Left renal pelvis (tissue), 4 donors: Measurements from ENCODE around the gene IGHMBP2. TPM values are rescaled to one million over a fixed set of nuclear protein-coding genes. Genes with fewer than 3 reads are reported as not detected.
"Not testable (repeated sequence)": the region's sequence is repeated elsewhere in the genome, so short reads cannot be mapped to it uniquely, and the experiment has no call there.

Experiments
- DNase-seq, 4 donors: peaks; one replicate each; pipeline ENCODE4 v3.0.0-alpha.2; 2013; ENCODE audit warnings: low read depth in 4 of 4, low spot score in 3 of 4
- polyA plus RNA-seq, 4 donors: library from polyadenylated mRNA; unstranded; fragments of 120-200 nt; gene quantifications; one replicate each; pipeline ENCODE4 v1.2.1, GENCODE V29; 2013; ENCODE audit not compliant: insufficient read length in 4 of 4

Gene IGHMBP2
- polyA plus RNA-seq, 4 donors = 13.1 to 22.2 (median 15.9) TPM

- no peak for DNase-seq
These were observed 56.0 kb downstream of the IGHMBP2 start for GRCh38 chr11:68959465-68960293.

- DNase-seq = no peak
These were observed 56.8 kb downstream of the IGHMBP2 start for GRCh38 chr11:68960294-68961071.

- DNase-seq = no peak
These were observed 57.6 kb downstream of the IGHMBP2 start for GRCh38 chr11:68961245-68961644.

GRCh38 chr11:68962527-68963250 lies 59.0 kb downstream of the IGHMBP2 start:
- no peak for DNase-seq

- no peak for DNase-seq
These were observed 60.1 kb downstream of the IGHMBP2 start for GRCh38 chr11:68963779-68964178.

GRCh38 chr11:68965901-68966853 lies 62.5 kb downstream of the IGHMBP2 start:
- DNase-seq = no peak

- no peak for DNase-seq
These were observed 63.4 kb downstream of the IGHMBP2 start for GRCh38 chr11:68966894-68967780.

- DNase-seq = no peak
These were observed 64.9 kb downstream of the IGHMBP2 start for GRCh38 chr11:68968306-68969250.

GRCh38 chr11:68969386-68969785 lies 65.7 kb downstream of the IGHMBP2 start:
- DNase-seq = no peak

GRCh38 chr11:68970921-68971636 lies 67.4 kb downstream of the IGHMBP2 start:
- no peak for DNase-seq

GRCh38 chr11:68973219-68973618 lies 69.5 kb downstream of the IGHMBP2 start:
- DNase-seq = no peak

- DNase-seq = not testable (repeated sequence)
These were observed 70.0 kb downstream of the IGHMBP2 start for GRCh38 chr11:68973706-68974105.

GRCh38 chr11:68974421-68975194 lies 70.9 kb downstream of the IGHMBP2 start:
- no peak for DNase-seq

- DNase-seq = no peak
These were observed 72.4 kb downstream of the IGHMBP2 start for GRCh38 chr11:68976095-68976494.

- DNase-seq = no peak
These were observed 72.9 kb downstream of the IGHMBP2 start for GRCh38 chr11:68976563-68976962.

- no peak for DNase-seq
These were observed 74.3 kb downstream of the IGHMBP2 start for GRCh38 chr11:68977781-68978625.
